ENCODE measurements around the gene GPRIN1.
A peak's percentile ranks its signal among the peaks of the same experiment; 100 is the strongest.

The GPRIN1 gene

DNA sequence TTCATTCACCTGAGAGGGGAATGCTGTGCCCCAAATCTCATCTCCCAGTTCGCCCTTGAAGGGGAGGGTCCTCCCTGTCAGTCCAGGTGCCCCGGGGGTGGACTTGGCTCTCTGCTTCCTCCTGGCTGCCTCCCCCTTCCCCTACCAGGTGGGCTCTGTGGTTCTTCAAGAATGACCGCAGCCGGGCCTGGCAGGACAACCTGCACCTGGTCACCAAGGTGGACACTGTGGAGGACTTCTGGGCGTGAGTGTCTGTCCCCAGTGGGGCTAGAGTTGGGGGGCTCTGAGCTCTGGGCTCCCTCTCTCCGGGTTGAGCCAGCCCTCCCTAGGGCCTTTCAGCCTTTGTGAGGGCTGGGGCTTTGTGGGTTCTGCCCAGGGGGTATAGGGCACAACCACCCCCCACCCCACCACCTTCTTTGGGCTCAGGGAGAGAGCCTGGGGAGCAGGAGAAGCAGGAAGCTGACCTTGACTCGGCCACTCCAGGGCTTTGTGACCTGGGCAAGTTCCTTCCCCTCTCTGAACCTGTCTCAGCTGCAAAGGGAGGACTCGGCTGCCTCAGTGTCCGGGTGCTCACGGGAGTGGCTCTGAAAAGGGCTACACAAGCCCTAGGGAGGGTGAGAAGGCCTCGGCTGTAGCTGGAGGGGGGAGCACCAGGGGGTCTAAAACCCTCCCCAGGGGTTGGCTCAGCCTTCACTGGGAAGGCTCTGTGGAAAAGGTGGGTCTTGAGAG is 33.7 kb upstream of the GPRIN1 start:
- no peak for DNase-seq (ENCODE audit: low spot score)

DNA sequence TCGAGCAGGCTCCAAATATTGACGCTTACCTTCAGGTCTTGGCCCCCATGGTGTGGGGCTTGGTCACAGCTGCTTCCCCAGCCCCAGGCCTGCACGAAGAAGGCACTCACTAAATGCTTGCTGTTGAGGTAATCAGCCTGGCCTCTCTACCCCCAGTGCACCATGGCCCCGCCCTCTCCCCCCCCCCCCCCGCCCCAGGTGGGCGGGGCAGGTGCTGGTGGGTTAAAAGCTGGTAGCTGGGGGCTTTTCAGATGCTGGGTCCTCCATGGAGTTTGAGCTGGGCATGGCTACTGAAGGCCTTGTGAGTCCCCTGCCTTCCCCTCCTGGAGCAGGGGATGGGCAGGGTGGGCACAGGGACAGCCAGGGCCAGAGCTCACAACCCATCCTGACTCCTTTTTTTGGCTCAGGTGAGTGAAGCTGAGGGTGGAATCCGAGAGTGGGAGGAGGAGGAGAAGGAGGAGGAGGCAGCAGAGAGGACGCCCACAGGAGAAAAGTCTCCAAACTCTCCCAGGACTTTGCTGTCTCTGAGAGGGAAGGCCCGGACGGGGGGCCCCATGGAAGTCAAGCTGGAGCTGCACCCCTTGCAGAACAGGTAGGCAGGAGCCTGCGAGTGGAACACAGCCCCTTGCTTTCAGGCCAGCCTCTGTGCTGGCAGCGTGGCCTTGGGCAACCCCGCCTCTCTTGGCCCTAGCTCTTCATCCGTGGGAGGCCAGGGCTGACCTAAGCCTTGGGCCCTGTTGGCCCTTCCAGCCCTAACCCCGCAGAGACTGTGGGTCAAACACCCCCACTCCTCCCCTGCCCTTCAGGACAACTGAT is 32.9 kb upstream of the GPRIN1 start:
- no peak for DNase-seq (ENCODE audit: low spot score)

DNA sequence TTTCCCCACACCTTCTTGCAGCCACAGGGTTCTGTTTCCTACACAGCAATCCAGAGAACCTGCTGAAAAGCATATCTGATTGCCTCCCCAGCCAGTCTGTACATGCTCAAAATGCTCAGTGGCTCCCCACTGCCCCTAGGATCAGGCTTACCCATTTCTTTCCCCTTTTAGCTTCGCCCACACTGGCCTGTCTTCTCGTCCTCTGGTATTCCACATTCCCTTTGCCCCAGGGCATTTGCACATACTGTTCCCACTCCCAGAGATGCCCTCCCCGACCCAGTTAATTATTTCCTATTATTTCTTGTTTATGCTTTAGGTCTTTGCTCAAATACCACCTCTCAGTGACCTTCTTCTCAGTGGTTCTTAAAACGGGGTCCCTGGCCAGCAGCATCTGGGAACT is 30.7 kb upstream of the GPRIN1 start:
- DNase-seq (ENCODE audit: low spot score) = no peak

DNA sequence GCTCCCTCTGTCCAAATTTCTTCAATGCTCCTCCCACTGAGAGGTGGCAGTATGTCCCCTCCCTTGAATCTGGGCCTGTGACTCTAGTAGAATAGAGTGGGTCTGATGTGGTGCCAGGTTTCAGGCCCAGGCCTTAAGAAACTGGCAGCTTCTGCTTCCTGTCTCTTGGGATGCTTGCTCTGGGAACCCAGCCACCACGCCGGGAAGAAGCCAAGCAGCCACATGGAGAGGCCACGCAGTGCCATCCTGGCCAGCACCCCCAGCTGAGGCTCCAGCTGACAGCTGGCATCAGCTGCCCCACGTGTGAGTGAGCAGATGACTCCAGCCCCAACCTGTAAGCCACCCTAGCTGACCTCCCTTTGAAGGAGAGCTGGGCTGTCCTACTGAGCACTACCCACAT is 30.0 kb upstream of the GPRIN1 start:
- no peak for DNase-seq (ENCODE audit: low spot score)

DNA sequence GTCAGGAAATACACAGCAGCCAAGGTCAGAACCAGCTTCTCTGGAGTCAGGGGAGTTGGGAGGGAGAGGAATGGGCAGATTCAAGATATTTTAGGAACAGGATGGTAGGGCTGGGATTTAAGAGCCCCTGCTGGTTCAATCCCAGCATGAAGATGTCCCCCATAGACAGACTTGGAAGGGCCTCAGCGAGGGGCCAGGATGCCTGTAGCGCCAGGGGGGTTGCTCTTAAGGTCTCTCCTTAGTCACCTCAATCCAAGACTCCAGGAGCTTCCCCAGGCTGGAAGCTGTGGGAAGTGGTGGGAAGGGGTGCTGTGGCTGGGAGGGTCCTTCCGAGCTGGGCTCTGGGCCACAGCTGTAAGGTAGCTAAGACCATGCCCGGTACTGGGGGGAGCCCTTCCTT is 29.3 kb upstream of the GPRIN1 start:
- no peak for DNase-seq (ENCODE audit: low spot score)

DNA sequence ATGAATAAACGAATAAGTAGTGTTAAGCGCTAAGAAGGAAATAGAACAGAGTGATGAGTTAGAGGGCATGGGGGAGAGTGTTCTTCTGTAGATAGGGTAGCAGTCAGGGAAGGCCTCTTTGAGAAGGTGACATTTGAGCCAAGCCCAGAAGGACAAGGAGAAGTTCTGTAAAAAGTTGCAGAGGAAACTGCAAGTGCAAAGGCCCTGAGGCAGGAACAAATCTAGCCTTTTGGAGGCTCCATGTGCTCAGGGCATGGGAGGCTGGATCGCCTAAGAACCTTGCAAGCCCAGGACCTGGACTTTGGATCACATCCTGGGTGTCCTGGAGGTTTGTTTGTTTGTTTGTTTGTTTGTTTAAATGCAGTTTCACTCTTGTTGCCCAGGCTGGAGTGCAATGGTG is 28.5 kb upstream of the GPRIN1 start:
- DNase-seq (ENCODE audit: low spot score) = no peak

DNA sequence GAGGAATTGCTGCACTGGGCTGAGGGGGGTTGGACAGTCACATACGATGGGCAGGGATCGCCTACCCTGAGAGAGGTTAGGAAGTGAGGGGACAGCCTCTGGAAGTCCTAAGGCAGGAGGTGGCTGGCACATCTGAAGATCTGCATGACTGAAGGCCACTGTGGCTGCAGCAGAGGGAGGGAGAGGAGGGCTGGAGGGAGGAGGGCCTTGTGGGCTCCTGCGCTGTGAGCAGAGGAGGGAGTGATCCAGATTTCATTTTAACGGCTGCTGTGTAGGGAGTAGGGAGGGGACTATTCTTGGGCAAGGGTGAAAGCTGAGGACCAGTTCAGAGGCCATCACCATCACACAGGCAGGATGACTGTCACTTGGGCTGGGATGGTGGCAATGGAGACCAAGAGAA is 27.6 kb upstream of the GPRIN1 start:
- no peak for DNase-seq (ENCODE audit: low spot score)

DNA sequence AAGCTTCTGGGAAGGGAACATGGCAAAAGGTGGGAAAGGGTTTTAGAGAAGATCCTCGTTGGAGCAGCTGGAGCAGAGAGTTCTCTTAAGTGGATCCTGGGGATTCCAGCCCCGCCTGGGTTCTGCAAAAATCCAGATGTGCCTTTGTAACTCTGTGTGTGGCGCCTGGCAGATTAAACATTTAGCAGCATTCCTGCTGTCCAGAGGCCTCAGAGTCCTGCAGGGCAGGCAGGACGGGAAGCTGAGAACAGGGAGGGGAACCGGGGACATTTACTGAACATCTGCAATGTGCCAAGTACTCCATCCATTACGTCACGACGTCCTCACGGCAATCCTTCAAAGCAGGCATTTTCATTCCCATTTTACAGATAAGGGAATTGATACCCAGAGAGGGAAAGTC is 26.5 kb upstream of the GPRIN1 start:
- no peak for DNase-seq (ENCODE audit: low spot score)

DNA sequence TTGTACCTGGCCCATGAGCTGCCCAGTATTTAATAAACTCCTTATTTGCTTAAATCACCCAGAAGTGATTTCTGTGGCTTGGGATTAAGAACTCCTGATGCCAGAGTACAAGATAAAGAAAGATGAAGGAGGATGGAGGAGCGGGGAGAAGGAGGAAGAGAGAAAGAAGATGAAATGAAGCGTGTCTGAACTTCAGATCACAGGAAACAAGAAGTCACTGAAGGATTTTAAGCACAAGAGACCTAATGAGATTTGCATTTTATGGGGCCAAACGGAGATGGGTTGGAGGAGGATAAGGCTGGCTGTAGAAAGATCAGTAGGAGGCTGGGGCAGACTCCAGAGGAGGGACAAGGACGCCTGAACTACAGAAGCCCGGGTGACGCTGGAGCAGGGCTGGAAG is 23.6 kb upstream of the GPRIN1 start:
- peak; percentile 64 for DNase-seq (ENCODE audit: low spot score)

DNA sequence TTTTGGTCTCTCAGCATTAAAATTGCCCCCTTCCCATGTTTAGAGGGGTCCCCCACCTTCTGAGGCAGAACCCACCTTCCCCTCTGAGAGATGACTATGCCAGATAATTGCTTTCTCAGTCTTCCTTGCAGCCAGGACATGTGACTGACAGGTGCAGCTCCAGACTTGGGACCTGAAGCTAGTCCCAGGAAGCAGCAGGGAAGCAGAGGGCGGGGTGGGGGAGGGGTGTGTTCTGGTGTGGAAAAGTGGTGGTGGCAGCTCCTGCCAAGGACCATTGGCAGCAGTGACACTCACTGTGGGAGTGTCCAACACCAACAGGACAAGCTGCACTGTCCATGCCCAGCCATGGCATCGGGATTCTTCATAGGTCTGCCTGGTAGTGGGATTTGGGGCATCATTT is 22.8 kb upstream of the GPRIN1 start:
- DNase-seq (ENCODE audit: low spot score) = no peak

DNA sequence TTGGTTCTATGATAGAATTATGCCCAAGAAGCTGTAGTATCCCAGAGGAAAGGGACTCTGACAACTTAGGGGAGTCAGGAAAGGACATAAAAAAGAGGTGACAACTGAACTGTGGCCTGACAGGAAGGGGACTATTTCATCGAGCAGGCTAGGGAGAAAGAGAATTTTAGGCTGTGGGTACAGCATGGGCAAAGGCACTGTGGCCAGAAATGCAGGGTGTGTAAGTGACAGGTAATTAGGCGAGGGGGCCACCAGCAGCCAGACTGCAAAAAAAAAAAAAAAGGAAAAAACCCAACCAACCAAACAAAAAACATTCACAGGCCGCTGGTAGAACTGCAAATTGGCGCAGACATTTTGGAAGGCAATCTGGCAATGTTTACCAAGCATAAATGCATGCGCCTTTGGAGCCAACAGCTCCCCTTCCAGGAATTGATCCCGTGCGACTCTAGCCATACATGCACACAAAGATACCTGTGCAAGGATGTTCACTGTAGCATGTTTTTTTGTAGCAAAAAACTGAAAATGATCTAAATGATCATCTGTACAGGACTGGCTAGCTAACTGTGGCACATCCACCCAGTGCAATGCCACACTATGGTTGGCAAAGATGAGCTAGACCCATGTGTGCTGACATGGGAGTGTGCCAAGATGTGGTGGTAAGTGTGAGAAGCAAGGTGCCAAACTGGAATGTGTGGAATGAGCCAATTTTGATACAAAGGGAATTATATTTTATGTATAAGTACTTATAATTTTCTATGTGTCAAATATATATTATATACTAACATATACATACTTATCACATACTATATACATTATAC is 21.6 kb upstream of the GPRIN1 start:
- no peak for DNase-seq (ENCODE audit: low spot score)

DNA sequence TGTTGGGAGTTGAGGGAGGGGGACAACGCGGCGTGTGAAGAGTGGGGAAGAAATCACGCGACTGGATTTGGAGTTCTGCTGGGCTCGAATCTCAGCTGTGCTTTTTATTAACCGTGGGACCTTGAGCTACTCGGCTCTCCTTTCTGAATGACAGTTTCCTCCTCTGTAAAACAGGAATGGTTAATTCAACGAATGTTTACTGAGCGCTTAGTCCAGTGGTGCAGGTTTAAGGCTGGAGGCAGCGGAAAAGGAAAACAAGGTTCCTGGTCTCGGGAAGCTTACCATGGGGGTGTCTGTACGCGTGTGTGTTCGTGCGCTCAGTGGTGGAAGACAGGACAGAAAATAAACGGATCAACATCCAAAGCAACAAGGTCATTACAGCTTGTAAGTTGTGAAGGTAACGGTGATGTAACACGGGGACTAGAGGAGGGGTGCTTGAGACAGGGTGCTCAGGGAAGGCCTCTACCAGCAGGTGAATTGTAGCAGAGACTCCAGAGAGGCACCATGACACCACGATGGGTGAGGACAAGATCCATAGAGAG is 20.8 kb upstream of the GPRIN1 start:
- DNase-seq (ENCODE audit: low spot score) = no peak

DNA sequence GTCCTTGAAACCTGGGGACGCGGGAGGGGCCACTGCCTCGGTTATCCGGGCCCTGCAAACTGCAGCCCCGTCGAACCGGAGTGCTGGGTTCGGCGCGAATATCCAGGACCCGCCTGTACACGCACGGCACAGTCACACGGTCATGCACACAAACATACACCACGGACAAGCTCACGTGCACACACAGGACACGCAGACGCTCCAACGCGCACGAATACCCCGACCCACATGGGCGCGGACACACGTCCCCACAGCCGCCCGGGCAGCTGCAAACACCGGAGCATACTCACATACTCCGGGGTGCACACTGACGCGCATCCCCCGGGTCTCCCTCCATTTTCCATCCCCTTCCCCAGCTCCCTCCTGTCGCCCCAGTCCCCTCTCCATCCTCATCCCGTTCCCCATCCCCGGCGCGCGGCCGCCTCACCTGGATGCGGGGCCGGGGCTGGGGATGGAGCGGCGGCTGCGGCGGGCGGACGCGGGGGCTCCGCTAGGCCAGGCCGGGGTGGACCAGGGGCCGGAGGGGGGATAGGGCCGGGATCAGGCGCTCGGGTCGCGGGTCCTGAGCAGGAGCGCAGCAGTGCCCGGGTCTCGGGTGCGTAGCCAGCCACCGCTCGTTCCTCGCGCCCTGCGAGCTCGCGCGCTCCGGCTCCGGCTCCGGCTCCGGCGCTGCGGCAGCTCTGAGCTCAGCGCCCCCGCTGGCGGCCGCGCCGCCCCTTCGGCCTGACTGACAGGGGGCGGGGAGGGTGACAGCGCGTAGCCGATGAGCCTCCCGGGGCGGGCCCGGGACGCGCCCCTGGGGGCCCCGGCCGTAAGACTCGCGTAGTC is 20.1 kb upstream of the GPRIN1 start, which contains the start of the genes EIF4E1B and SNCB:
Gene EIF4E1B, plus strand, starts transcription at position 823 of the 828 bp plus-strand sequence. CDS start 12,113 bp downstream, outside the sequence.
Gene SNCB, minus strand, starts transcription at position 682 of the 828 bp plus-strand sequence. CDS start 880 bp downstream, outside the sequence.
- peak; percentile 80 for DNase-seq (ENCODE audit: low spot score)

DNA sequence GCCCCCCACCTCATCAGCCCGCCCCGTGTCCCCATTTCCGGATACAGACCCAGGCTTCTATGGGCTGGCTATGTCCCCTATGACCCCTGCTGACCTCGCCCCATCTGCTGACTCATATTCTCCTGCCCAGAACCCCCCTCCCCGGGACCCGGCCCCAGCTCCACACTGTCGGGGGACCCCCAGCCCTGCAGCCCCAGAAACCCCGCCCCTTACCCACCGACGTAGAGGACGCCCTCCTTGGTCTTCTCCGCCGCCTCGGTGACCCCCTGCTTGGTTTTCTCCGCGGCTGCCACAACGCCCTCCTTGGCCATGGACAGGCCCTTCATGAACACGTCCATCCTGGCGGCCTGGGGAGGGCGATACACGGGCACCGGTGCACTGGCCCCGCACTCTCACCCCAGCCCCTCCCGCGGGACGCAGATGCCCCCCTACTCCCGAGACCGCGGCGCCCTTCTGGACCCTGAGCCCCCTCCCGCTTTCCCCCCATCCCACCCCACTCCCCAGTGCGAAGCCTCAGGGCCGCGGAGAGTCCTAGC is 19.4 kb upstream of the GPRIN1 start:
- DNase-seq (ENCODE audit: low spot score) = no peak

DNA sequence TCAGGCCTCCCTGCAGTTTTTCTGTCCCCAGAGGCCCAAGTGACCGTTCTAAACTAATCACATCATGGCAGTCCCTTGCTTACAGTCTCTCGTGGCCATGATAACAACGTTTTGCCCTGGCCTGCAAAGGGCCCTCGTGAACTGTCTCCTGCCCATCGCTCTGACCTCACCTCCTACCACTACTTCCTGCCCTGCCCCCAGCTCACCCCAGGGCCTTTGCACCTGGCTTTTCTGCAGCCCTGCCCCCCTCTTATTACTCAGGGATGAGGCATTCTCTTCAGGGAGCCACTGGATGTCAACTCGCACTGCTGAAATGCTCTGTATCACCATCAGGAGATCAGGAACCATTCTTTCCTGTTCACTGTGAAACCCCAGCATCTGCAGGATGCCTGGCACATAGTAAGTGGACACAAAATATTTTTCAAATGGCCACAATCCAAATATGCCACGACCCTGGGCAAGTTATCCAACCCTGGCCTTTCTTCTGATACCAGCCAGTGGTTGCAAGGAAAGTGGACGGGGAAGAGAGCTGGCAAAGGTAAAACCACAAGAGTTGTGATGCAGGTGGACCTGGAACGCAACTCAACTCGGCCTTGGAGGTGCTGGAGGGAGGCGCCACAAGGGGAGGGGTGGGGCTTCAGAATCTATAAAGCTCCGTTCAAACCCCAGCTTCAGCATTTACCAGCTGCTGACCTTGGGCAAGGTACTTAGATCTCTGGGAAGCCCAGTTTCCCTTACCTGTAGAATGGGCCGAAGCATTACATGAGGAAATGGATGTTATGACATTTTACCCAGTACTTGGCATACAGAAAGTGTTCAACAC is 18.7 kb upstream of the GPRIN1 start:
- DNase-seq (ENCODE audit: low spot score) = no peak

DNA sequence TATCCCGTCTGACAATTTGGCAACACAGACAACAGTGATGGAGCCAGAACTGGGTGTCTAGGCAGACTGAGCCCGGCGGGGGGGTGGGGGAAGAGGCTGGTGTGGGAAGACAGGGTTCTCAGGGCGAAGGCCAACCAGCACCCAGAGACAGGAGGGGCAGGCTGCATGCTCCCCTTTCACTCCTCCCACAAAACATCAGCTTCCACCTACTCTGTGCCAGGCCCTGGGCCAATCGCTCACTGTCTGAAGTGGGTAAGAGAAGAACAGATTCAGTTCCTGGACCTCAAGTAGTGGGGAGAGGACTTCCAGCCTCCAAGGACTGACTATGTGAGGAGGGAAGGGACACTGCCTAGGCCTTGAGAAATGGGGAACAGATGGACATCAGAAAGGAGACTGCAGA is 17.6 kb upstream of the GPRIN1 start:
- no peak for DNase-seq (ENCODE audit: low spot score)

DNA sequence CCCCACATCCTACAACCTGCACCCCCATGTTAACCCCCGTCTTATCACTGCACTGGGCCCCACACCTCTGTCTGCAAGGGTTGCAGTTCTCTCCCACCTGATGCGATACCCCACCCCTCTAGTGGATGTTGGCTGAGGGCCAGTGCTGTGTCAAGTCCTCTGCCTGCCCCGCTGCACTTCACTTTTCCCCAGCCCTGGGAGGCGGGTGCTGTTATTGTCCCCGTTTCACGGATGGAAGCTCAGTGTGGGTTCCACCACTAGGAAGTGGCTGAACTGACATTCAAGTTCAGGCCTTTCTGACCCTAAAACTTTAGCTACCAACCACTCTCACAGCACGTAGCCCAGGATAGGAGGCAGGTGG is 16.9 kb upstream of the GPRIN1 start:
- DNase-seq (ENCODE audit: low spot score) = no peak

DNA sequence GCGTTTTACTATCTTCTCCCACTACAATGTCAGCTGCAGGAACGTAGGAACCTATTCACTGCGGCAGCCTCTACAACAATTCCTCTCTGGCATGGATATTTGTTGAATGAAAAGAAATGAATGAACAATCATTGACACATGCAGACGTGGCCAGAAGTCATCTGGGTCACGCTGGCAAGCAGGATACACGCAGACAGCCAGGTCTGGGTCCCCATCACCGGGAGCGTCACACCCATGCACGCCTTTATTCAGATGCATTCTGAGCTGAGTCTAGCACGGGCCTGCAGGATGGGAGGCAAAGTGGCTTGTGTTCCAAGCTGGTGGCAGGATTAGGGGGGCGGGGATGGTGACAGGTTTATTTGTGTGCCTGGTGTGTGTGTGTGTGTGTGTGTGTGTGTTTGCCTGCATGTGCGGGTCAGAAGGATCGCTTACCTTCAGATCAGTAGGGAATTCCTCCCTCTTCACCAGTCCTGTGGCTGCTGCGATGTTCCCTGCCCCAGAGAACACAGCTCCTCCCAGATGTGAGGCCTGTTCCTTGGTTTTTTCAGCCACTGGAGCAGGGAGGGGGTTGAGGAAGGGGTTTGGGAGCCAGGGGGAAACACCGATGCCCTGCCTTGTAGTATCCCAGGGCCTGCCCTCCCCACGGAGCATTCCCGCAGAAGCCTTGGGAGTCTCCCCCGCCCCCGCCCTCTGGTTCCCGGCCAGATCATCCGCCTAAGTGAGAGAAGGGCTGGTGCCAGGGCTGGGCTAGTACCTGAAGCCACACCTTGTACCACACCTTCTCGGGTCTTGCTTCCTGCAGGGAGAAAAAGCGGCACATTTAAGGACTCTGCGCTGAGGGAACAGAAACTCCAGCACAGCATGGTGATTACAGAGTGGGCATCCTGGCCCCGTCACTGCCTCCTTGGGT is 16.3 kb upstream of the GPRIN1 start:
- no peak for DNase-seq (ENCODE audit: low spot score)

DNA sequence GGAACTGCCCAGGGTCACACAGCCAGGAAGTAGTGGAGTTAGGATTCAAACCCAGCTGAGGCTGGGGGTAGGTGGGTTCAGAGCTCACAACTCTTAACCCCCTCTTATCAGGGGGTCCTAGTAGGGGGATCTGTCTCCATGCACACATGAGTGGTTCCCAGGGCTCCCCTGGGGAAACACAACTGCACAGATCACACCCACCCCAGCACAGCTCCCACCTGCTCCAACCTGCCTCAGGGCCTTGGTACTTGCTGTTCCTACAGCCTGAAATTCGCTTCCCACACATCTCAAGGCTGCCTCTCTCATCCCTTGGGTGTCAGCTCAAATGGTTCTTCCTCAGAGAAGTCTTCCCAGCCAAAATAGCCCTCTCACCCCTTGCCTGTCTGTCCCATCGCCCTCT is 15.6 kb upstream of the GPRIN1 start:
- no peak for DNase-seq (ENCODE audit: low spot score)

Data from NAMALWA (cell line).